GM21786 (cell line): ENCODE measurements around the gene MPO.

ENCODE experiments used
- ATAC-seq: cut with Tn5 transposase; IDR thresholded peaks from one replicate; pipeline ENCODE4 v1.9.1; 2021; ENCODE audit not compliant: unreplicated experiment

Gene MPO

DNA sequence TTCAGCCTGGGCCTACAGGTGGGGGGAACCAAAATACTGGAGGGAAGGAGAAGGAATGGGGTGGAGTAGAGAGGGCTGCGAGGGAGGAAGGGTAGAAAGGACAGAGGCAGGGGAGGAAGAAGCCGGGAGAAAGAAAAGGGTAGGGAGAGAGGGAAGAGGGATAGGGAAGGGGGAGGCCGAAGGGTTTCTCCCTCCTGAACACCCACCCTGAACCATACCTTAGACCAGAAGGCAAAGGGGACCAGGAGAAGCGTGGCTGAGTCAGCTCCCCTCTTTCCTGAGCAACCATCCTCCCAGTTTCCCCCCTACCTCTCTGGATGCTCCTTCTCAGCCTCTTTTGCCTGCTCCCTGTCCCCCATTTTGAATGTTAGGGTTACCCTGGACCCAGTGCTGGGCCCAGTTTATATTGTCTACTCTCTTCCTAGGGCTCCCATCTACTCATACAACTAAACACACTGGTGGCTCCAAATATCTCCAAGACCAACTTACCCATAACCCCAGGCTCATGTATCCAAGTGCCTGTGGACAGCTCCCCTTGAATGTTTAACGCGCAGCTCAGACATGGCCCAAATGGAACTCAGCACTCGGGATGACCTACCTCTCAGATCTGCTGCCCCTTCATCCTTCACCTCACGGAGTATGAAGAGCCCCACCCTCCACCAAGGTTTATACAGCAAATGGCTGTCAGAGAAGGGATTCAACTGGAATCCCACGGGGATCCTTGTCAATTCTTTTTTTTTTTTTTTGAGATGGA, 40.0 kb upstream of the MPO start:
- ATAC-seq, result no peak

DNA sequence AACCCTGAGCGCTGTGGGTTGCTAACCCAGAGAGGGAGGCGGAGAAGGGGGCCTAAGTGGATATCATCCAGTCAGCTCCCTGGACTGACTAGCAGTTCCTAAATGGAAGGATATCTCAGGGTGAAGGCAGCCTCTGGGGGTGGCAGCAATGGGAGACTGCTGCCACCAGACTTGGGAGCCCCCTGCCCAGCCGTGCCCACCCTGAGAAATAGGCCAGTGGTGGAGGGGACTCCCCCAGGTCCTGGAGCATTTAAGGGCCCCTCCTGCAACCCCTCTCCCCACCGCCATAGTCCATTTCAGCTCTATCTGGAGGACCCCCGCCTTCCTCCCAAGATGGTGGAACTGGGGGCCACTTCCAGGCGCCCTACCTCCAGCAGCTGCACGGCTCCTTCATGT, 39.4 kb upstream of the MPO start:
- ATAC-seq, result no peak

DNA sequence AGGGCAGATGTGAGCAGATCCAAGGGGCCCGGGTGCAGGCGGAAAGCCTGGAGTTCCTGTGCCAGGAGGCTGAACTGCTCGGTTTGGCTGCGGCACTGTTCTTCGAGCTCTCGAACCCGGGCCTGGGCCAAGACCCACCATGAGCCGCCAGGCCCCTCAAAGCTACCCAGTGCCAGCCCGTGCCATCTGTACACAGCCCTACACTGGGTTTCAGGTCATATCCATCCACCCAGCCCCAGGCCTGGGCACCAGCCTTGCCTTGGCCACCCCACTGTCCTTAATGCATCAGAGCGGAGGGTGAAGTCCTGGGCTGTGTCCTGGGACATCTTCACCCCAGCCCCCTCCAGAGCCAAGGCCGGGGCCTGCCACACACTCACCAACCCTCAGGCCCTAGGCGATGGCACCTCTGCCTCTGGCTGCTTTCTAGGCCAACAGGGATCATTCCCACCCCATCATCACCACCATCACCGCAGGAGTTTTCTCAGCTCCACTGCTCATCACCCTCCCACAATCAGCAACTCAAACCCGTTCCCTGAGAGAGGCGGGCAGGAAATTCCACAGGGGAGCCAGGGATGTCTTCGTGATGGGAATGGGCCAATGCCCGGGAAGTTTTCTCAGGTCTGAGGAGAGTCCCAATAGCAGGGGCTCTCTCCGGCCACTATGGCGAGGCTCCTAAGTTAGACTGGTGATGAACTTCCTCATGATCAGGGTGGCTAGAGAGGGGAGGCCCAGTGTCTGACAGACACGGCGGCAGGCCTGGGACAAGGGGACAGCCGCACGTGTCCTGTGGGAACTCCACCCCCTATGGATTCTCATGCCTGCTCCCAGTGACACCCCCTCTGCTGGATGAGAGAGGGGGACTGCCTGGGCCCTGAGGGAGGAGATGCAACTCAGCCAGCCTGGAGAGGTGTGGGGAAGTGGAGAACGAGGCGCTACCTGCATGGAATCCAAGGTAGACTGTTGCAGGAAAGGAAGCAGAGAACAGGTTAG, 38.7 kb upstream of the MPO start:
- no peak for ATAC-seq

DNA sequence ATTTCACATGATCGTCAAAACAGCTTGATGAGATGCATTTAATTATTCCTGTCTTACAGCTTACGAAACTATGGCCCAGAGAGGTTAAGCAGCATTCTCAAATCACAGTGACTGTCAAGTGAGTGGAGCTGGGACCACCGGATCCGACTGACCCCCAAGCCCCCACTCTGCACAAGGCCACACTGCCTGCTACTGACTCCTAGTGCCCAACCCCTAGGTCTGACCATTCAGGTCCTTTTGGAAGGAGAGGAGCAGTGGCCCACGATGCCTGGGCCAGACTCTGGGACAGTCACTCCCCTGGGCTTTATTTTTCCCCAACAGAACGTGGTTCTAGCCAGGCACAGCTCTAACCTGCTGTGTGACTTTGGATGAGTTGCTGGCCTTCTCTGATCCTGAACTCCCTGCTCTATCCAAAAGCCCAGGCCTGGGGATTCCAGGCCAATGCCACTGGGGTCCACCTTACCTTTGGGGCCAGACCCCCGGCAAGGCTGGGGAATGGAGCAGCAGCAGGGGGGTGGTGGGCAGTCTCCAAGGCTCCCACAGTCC, 38.0 kb upstream of the MPO start:
- ATAC-seq, result no peak

DNA sequence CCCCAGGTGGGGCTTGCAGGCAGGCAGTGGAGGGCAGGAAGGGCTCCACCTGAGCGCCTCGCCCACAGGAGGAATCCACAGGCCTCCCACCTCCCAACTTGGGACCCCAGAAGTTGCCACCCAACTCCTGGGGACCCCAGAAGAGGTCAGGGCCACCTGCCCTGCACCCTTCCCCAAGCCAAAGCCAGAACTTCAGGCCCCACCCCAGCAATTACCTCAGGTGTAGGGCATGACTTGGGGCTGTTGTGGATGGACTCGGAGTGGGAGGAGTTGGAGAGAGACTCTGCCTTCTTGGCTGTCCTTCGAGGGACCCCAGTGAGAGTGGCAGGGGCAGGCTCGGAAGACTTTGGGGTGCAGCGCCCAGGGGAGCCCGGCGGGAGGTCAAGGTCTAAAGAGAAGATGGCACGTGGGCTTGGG, 37.3 kb upstream of the MPO start:
- no peak for ATAC-seq

DNA sequence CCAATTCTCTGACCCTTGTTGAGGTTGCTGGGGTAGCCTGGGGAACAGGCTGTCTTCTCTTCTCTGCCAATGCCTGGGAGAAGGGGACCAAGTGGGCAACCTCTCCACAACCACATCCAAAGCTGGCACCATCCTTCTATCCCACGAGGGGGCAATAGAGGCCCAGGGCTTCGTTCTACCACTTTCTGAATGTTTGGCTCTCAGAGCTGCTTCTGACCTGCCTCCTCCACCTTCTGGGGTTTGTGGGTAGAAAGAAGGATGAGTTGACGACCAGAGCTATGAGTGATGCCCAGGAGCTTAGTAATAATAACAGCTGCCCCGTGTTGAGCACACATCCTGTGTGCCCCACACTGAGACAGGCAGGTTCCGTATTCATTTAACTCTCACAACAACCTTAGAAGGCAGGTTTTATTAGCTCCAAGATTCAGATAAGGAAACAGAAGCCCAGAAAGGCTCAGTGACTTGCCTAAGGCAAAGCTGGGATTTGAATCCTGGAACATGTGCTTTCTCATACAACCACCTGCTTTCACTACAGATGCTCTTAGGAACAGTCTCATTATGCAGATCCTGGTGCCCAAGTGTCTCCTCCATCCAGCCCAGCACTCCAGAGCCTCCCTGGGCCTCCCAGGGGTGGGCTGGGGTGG, 36.8 kb upstream of the MPO start:
- ATAC-seq, result peak; percentile 86

DNA sequence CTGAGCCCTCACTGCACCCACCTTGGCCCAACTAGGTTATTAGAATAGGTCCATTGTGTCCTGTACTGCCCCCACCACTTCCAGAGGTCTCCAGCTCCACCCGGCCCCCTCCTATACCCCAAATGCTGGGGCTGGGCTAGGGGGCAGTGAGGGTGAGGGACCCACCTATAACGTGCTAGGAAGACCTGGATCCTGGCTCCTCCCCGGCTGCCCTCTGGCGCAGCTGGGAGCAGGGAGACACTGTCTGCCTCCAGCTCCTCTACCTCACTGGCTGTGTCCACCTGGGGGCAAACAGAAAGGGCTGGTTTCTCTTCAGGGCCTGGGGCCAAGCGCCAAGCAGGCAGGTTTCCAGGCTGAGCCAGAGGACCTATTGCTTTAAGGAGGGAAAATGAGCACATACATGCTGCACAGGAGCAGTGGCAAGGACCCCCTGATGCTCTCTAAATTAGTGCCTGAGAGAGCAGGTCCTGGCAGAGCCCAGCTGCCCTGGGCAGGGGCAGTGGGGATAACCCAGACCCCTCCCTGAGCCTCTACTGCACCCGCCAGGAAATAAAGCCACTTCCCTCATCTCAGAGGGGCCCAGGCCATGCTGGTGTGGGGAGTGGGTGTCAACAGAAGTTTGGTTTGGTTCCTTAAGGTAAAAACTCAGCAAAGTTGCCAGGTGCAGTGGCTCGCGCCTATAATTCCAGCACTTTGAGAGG, 35.7 kb upstream of the MPO start:
- no peak for ATAC-seq

DNA sequence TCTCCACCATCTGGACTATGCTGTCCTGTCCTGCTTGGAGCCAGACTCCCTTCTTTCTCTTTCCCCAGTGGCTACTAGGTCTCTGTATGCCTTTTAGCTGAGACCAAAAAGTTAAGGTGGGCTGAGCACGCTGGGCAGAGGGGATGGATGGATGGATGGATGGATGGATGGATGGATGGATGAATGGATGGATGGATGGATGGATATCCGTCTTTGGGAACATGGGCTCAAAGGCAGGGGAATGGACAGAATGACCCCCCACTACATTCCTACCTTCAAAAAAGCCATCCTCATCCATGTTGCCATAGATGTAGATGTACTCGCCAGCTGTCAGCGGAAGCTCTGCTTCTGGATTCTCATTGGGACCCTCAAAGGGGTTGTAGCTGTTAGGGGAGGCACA, 35.0 kb upstream of the MPO start:
- ATAC-seq, result no peak

DNA sequence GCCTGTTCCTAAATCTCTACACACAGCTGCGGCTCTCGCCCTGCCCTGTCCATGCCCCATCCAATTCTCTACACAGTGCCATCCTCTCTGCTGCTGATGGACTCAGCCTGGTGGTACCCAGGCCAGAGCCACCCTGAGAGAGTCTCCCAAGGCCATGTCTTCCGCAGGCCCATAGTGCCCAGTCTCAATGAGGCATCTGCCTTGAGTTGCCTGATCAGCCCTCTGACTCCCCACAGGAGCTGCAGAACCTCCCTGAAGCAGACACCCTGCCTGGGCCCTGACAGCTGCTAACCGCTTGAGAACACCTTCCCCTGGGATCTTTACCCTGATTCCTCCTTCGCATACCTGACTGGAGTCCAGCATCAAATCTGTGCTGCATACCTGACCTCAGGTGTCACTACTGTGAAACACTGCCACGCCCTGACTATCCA, 34.6 kb upstream of the MPO start:
- ATAC-seq, result no peak

DNA sequence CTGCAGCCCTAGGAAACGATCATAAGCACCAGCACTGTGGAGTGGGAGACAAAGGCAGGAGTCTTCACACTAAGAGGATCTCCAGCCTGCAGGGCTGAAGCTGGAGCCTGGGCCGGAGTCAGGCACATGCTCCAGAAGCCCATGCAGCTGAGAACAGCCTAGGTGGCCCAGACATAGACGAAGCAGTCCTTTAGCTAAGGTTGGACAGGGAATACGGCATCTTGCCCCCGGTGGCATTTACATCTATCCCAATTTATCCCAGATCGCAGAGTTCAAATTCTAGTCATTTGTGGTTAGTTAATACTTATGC, 33.9 kb upstream of the MPO start:
- ATAC-seq, result no peak

DNA sequence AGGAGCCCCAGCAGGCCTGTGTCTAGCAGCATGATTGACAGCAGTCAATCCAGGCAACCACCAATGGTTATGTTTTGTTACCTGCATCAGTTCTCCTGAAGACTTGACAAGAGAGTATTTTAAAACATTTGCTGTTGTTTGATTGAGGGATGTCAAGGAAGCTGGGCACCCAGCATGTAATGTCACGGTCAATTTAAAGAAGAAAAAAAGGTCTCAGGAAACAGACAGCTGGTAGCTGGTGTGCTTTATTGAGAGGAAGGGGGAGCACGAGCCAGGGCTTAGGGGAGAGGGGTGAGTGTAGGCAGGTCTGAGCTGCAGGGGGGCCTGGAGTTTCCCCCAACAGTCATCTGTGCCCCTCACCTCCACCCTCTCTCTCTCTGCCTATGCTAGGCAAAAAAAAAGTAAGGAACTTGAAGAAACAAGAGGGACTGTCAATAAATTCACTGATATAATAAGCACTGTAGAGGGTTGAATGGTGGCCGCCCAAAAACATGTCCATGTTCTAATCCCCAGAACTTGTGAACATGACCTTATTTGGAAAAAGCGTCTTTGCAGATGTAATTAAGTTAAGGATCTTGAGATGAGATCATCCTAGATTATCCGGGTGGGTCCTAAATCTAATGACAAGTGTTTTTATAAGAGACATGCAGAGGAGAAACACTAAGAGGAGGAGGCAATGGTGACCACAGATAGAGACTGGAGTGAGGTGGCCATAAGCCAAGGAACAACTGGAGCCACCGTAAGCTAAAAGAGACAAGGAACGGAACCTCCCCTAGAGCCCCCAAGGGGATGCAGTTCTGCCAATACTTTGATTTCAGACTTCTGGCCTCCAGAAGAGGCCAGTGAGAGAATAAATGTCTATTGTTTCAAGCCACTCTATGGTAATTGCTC, 33.3 kb upstream of the MPO start:
- no peak for ATAC-seq

DNA sequence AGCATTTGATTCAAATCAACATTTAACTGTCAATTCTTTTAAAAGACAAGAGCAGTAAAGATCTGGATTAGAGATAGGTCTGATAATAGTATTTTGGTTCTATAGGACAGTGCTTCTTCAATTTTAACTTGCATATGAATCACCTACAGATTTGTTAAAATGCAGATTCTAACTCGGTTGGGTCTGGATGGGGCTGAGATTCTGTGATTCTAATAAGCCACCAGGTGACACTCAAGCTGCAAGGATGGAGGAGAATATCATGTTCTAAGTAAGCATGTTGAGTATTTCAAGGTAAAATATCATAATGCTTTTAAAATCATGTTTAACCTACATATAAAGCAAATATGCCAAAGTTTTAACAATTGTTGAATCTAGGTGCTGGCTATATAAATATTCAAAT, 32.1 kb upstream of the MPO start:
- no peak for ATAC-seq

DNA sequence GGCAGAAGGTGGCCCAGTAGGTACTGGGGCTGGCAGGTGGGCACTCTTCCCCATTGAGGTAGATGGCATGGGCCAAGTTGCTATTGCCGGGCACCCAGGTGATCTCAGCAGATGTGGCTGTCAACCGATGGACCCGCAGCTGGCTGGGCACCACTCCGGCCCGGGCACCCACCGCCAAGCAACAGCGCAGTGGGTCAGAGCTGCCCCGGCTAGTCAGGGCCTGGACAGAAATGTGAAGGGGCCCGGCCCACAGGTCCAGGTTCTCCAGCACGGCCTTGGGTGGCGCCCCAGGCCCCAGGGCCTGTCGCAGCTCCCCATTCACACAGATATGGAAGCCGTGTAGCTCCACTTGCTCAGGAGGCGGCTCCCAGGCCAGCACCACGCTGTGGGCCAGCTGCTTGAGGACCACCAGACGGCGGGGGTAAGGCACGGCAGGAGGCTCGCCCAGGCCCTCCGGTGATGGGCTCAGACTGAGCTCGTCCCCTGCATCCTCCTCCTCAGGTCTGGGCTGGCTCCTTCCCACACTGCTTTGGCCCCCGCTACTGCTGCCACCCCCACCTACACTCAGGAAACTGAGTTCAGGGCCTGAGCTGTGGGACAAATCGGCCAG, 31.4 kb upstream of the MPO start:
- no peak for ATAC-seq

DNA sequence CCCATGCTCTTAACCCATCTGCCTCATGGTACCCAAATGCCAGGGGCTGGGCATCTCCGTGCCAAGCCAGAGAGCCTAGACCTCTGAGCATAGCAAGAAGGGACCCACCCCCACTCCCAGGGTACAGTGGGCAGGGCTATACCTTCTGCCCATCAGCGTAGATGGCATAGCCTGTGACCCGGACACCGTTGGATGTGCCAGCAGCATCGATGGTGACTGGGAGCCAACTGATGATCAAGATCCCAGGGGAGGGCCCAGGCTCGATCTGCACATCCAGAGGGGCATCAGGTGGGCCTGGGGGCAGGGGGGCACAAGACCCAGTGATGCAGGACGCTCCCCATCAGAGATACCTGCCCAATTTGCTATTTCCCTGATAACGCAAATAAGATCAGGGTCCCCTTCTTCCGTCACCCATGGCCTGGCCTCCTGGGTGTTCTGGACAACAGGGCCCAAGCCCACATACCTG, 30.7 kb upstream of the MPO start:
- ATAC-seq, result no peak

DNA sequence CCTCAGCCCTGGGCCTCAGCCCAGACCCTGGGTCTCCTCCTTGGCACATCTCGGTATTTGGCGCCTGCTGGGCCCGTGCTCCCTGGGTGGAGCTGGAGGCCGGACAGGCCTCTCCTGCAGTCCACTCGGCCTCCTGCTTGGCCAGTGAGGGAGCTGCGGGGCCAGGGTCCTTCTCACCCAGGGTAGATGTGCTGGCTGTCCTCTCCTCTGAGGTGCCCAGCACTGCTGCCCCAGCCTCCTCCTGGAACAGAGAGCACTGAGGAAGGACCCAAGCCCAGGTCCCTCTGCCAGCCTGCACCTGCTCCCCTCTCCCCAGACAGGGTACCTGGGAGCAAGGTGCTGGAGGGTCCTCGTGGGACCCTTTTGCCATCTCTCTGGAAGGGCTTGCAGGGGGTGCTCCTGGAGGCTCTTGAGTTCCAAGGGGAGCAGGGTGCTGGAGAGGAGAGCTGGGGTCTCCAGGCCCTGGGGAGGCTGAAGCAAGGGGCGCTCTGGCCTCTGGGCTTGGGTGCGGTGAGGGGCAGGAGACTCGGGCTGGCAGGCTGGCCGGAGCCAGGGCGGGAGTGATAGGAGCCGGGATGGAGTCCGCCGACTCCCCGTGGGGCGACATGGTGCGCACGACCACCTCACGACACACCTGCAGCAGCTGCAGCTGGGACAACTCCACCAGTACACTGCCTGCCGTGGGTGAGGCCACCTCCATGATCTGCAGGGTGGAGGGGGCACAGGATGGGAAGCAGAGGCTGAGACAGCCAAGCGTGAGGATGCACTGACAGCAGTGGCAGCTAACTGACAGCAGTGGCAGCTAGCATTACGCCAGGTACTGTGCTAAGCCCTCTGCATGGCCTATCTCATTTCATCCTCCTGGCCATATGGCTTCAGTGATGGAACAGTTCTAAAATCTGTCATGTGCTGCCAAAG, 30.0 kb upstream of the MPO start:
- ATAC-seq, result no peak

DNA sequence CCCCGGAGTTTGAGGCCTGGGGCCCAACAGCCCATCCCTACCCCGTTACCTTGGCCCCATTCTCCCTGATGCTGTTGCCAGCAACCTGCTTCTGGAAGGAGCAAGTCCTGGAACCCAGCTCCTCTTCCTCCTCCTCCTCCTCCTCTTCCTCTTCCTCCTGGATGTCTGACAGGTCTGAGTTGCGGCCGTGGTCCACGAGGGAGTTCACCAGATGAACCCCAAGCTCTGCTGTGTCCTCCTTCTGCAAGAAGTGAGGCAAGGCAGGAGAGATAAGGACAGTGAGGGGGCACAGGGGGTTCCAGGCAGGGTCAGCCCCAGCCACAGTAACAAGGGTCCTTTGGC, 29.2 kb upstream of the MPO start:
- no peak for ATAC-seq

DNA sequence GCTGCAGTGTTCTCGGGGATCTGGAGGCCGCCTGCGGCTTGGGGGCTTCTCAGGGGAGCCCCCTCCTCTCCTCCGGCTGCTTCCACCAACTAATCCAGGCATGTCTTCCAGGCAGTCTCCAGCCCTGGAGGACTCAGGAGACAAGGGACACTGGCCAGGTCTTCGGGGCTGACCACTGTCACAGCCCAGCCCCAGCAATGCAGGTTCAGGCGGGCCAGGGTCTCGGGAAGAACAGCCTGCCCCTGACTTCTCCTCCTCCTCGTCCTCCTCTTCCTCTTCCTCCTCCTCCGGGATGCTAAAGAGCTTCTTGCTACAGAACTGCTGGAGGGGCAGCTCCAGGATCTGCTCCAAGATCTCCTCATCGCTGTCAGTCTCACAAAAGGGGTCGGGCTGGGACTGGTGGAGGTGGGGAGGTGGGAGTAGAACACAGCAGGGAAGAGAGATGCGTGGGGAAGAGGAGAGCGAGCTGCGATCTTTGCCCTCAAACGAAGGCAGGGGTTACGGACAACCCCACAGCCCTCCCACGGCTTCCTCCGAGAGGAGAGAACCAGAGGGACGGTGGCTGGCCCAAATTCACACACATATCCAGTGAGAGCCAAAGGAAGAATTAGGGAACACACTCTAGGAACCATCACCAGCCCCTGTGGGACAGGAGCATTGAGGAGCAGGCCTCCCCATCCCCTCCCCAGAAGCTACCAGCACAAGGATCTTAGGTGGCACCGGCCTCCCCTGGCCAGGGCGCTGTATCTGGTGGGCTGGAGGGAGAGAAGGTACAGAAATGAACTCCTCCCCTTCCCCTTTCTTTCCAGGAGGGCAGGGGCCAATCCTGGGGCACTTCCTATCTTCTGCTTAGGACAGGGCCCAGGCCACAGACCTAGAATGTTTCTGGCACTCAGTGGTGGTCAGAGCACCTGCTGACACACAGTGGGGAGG, 28.5 kb upstream of the MPO start:
- no peak for ATAC-seq
